Measurements from ENCODE around the gene BRD4. TPM values are rescaled to one million over a fixed set of nuclear protein-coding genes. Genes with fewer than 3 reads are reported as not detected.

Gene BRD4
- total and polyA plus RNA-seq, 2 of the 13 experiments (the other 11 are each of a cell fraction or from before 2014, with no cell fraction given) = 10.5 to 11.4 TPM

GRCh38 chr19:15222738-15223648 is 109.3 kb downstream of the BRD4 start (continued):
- no peak for TF ChIP-seq HIC2 (CRISPR knock-in tag; IDR thresholded peaks at IDR 0.05; ENCODE audit: low read depth)
- no peak for TF ChIP-seq ZNF276 (CRISPR knock-in tag; IDR thresholded peaks at IDR 0.05; ENCODE audit: low read depth)
- no peak for TF ChIP-seq CEBPB (IDR thresholded peaks at IDR 0.05; ENCODE audit: borderline replicate concordance, low read depth, low read length)
- no peak for TF ChIP-seq BORCS8-MEF2B (CRISPR knock-in tag; IDR thresholded peaks at IDR 0.05)
- TF ChIP-seq PHB2 (IDR thresholded peaks at IDR 0.05; ENCODE audit: partially characterized antibody) = no peak
- no peak for TF ChIP-seq SETDB1 (CRISPR knock-in tag; IDR thresholded peaks at IDR 0.05; ENCODE audit: borderline replicate concordance)
- peak; percentile 48; the same call in 1 of the 2 replicates for TF ChIP-seq SIN3A (IDR thresholded peaks at IDR 0.05; ENCODE audit: borderline replicate concordance, low read depth, low read length)
- no peak for TF ChIP-seq SOX13 (IDR thresholded peaks at IDR 0.05)
- TF ChIP-seq SOX13 (CRISPR knock-in tag; conservative IDR thresholded peaks at IDR 0.05 in 1 of 2, IDR thresholded peaks at IDR 0.05 in 1 of 2) = no peak
- TF ChIP-seq NFKBIZ (CRISPR knock-in tag; IDR thresholded peaks at IDR 0.05) = no peak
- TF ChIP-seq LCORL (IDR thresholded peaks at IDR 0.05) = no peak
- TF ChIP-seq LCORL (CRISPR knock-in tag; IDR thresholded peaks at IDR 0.05) = no peak
- no peak for TF ChIP-seq ARNTL (CRISPR knock-in tag; IDR thresholded peaks at IDR 0.05)
- no peak for TF ChIP-seq ZNF280B (CRISPR knock-in tag; IDR thresholded peaks at IDR 0.05; ENCODE audit: borderline replicate concordance)
- TF ChIP-seq HDAC1 (CRISPR knock-in tag; IDR thresholded peaks at IDR 0.05) = 0 out of 2 replicates have a peak, but pooled peaks have one; percentile 37
- no peak for TF ChIP-seq ZFY (CRISPR knock-in tag; IDR thresholded peaks at IDR 0.05)
- no peak for TF ChIP-seq ATF3 (CRISPR knock-in tag; IDR thresholded peaks at IDR 0.05)
- no peak for TF ChIP-seq PHF20 (CRISPR knock-in tag; IDR thresholded peaks at IDR 0.05)
- TF ChIP-seq SMARCC2 (IDR thresholded peaks at IDR 0.05) = no peak
- peak; percentile 68; the same call in 1 of the 2 replicates for TF ChIP-seq IKZF5 (CRISPR knock-in tag; IDR thresholded peaks at IDR 0.05)
- no peak for TF ChIP-seq PHF8 (CRISPR knock-in tag; IDR thresholded peaks at IDR 0.05)
- no peak for TF ChIP-seq TFDP2 (CRISPR knock-in tag; IDR thresholded peaks at IDR 0.05)
